ENCODE measurements around the gene GPATCH1. TPM values are rescaled to one million over a fixed set of nuclear protein-coding genes. Genes with fewer than 3 reads are reported as not detected.

Gene GPATCH1
- total and polyA plus RNA-seq, 2 of the 8 experiments (the other 6 are each of a cell fraction or from before 2014, with no cell fraction given): 4.3 to 8.2 TPM

DNA sequence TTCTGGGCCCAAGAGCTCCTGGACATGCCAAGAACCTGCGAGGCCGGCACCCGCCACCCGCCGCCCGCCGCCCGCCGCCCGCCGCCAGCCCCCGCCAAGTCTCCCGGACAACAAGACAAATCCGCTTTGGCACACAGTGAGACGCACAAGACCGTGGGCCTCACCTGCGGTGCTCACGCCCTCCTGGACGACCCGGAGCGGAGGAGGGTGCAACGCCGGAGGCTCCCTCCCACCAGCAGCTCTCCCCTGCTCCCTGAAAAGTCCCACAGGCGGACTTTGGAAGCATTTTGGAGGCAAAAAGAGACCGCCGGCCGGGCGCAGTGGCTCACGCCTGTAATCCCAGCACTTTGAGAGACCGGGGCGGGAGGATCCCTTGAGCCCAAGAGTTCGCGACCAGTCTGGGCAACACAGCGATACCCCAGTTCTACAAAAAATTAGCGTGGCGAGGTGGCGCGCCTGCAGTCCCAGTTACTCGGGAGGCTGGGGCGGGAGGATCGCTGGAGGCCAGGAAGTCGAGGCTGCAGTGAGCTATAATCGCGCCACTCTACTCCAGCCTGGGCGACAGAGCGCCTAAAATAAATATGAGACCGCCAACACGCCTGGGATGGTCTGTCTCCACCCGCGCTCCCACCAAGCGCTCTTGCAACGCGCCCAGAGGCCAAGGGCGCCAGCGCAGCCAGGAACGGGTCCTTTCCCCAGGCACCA lies 17.1 kb upstream of the GPATCH1 start (continued):
- TF ChIP-seq HDAC2 (IDR thresholded peaks at IDR 0.05; ENCODE audit: borderline replicate concordance in 1 of 2, low read depth in 2 of 2, low read length in 2 of 2) (peak in 1 of 2 experiments; percentile 63; a peak in 1 of 4 replicates), POLR2A (IDR thresholded peaks at IDR 0.05; ENCODE audit: control extremely low read depth in 1 of 2, low read depth in 2 of 2, low read length in 2 of 2) (no peak), EGR1 (IDR thresholded peaks at IDR 0.05; ENCODE audit: borderline replicate concordance, low read depth, low read length) (no peak), KDM4A (IDR thresholded peaks at IDR 0.05; ENCODE audit: low read depth, low read length, severe bottlenecking) (peak; percentile 31)
- TF ChIP-seq, protein P1, sequence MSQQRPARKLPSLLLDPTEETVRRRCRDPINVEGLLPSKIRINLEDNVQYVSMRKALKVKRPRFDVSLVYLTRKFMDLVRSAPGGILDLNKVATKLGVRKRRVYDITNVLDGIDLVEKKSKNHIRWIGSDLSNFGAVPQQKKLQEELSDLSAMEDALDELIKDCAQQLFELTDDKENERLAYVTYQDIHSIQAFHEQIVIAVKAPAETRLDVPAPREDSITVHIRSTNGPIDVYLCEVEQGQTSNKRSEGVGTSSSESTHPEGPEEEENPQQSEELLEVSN (IDR thresholded peaks at IDR 0.05): 0 out of 2 replicates have a peak, but pooled peaks have one; percentile 6
